ENCODE measurements around the gene AP2M1.
A peak's percentile ranks its signal among the peaks of the same experiment; 100 is the strongest.

Gene AP2M1

DNA sequence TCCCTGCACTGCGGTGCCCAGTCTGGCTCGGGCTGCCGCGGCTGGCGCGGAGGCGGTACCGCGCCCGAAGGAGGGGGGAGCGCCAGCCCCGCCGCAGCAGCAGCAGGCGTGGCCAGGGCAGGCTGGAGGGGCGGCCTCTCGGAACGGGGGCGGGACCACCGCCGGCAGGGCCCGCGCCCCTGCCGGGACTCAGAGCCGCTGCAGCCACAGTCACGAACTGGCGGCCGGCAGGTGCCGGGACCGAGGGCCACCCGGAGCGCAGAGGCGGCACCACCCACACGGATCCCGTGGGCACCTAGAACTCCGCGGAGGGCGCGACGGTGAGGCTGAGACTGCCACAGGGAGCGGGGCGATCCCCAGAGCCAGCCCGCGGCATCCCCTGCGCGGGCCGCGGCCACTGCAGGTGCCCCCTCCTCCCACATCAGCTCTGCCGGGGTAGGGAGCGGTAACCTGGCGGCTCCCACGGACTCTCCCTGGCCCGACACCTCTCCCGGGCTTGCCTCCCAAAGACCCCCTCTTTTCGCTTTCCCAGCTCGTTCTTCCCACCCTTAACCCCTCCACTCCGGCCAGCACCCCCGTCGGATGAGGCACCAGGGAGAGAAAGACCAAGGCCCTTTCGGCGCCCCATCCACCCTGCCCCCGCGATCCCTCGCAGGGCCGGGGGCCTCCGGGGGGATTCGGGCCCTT lies 54.9 kb downstream of the AP2M1 start, which contains the start of gene VWA5B2:
Gene VWA5B2 (plus strand): TSS at position 192 of the 687 bp plus-strand sequence. CDS start 944 bp downstream, outside the sequence.
- DNase-seq = peak; percentile 68

DNA sequence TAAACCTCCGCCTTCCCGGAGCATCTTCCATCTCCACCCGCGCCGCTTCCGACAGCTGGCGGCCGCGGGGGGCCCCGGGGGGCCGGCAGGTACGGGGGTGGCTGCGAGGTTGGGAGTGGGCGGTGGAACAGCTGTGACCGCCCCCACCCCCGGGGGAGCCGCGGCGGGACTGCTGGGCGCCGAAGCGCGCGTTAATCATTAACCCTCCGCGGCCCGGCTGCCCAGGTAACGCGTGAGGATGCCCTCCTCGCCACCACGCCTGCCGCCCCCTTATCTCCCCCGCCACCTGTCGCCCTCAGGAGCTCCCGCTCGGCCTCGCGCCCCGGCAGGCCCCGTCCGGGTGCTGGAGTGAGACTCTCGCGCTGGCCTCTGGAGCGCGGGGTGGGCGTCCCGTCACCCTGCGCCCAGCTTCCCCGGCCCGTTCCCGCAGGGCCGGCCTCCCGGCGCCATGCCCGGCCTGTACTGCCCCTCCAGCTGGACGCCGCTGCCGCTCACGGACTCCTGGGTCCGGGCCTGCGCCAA lies 55.5 kb downstream of the AP2M1 start:
- DNase-seq = no peak

DNA sequence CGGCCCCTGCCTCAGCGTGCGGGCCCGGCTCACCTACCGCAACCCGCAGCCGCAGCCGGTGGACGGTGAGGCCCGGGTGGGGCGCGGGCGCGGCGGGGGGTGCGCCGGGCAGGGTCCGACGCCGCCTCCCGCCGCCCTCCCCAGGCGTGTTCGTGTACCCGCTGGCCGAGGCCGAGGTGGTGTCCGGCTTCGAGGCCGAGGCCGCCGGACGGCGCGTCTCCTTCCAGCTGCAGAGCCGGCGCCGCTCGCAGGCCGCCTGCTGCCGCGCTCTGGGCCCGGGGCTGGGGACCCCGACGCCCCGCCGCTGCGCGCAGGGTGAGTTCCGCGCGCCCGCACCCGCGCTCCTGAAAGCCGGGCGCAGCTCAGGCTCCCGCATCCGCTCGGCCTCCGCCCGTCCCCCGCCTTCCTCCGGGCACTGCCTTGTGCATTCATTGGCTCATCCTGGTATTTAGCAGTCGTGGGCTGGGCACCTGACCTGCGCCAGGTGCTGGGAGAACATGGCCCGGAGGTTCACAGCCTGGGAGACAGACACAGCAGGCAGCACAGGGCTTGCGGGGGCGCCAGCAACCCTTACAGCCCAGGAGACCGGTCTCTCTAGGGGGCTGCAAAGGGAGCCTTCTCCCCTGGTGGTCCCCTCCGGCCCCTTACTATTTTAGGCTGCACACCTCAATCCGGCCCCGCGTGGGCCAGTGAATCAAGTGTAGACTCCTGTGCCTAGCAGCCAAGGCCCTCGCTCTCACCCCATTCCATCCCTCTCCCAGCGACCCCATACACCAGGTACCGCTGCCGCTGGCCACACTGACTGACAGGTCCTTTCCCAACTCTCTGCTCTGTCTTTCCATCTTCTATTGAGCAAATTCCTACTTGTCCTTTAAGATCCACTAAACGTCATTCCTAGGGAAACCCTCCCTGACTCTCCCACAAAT lies 56.2 kb downstream of the AP2M1 start:
- DNase-seq = no peak

DNA sequence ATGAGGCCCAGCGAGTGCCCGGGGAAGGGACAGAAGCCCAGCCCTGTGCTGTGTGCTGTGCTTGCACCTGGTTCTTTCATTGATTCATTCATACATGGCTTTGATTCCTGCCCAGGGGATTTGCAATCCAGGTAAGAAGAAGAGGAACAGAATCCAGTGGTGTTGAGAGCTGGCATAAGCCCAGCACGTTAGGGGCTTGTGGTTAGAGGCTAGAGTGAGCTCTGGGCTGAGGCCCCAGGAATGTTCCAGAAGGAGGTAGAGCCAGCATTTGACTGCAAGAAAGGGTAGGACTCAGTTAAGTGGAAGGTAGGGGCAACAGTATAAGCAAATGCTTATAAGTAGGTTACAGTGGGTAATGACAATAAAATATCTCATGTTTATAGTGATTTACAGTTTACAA lies 57.0 kb downstream of the AP2M1 start:
- no peak for DNase-seq

DNA sequence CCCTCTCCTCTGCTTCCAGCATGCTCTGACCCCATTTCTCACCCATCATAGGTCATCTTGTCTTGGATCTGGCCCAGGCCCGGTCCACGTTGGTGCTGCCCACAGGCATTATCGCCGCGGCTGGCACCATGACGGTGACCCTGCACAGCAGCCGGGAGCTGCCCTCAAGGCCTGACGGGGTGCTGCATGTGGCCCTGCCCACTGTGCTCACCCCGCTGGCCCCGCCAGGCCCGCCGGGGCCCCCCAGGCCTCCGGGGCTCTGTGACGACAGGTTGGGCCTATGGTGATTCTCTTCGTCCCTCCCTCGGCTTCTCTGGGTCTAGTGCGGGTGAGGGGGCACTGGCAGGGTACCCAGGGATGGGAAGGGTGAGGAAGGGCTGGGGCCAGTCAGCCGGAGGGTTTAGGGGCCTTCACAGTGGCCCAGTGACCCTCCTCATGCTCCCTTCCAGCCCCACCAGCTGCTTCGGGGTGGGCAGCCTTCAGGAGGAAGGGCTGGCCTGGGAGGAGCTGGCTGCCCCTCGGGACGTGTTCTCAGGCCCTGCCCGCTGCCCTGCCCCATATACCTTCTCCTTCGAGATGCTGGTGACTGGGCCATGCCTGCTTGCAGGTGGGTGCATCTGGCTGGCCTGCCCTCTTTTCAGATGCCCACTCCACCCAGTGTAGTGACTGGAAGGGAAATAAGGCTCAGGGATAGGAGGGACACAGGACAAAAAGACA lies 58.6 kb downstream of the AP2M1 start:
- no peak for DNase-seq

All from central memory CD4-positive, alpha-beta T cell (primary cell).